GM12873 (cell line): Measurements from ENCODE around the gene VILL.
A peak's percentile ranks its signal among the peaks of the same experiment; 100 is the strongest.

Source experiments
- TF ChIP-seq, protein P1 (sequence below): IDR thresholded peaks from 2 replicates; pipeline ENCODE4 v1.5.1; 2012; ENCODE audit warnings: low read depth, mild to moderate bottlenecking, moderate library complexity, low read length, control low read depth; ENCODE audit not compliant: insufficient read depth; ENCODE audit errors: missing control alignments

Gene VILL

DNA sequence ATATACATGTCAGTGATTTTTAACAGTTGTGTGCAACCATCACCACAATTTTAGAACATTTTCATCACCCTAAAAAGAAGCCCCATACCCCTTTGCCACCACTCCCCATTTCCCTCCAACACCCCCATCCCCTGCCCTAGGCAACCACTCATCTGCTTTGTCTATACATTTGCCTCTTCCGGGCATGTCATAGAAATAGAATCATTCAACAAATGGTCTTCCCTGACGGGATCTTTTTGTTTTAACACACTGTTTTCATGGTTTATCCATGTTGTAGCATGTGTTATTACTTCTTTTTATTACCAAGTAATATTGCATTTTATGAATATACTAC lies 4.0 kb downstream of the VILL start:
- TF ChIP-seq, protein P1, sequence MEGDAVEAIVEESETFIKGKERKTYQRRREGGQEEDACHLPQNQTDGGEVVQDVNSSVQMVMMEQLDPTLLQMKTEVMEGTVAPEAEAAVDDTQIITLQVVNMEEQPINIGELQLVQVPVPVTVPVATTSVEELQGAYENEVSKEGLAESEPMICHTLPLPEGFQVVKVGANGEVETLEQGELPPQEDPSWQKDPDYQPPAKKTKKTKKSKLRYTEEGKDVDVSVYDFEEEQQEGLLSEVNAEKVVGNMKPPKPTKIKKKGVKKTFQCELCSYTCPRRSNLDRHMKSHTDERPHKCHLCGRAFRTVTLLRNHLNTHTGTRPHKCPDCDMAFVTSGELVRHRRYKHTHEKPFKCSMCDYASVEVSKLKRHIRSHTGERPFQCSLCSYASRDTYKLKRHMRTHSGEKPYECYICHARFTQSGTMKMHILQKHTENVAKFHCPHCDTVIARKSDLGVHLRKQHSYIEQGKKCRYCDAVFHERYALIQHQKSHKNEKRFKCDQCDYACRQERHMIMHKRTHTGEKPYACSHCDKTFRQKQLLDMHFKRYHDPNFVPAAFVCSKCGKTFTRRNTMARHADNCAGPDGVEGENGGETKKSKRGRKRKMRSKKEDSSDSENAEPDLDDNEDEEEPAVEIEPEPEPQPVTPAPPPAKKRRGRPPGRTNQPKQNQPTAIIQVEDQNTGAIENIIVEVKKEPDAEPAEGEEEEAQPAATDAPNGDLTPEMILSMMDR: no peak

DNA sequence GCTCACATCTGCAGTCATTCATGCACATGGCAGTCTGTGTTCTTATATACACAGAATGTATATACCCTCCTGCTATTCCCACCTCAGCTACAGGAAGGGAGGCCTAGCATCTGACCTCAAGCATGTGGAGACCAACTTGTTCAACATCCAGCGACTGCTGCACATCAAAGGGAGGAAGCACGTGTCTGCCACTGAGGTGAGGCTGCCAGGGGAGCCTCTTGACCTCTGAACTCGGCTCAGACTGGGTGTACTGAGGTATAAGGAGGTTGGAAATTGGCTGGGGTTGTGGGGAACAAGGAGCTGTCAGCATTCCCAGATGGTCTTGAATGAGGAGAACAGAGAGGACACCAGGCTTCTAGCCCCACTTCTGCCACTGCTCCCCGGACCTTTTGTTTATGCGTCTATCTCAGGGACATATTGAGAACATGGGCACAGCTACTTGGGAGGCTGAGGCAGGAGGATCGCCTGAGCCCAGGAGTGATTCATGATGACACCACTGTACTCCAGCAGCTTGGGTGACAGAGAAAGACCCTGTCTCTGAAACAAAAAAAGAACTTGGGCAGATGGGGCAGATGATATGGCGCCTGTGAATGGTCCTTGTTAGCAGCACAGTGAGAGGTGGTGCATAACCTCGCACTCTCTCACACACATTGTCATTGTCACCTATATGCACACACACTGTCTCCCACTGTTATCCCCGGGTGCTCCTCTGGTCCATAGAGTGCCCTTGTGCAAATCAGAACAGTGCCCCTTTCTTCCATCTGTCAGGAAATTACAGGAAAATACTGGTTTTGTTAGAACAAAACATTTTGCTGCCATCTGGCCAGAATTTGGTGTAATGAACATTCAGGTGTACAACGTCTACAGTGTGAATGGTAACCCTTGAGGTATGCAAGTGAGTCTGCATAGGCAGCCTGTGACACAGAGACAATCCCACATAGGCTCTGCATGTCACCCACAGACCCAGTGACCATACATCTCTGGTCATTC lies 5.4 kb downstream of the VILL start:
- TF ChIP-seq, protein P1: no peak

DNA sequence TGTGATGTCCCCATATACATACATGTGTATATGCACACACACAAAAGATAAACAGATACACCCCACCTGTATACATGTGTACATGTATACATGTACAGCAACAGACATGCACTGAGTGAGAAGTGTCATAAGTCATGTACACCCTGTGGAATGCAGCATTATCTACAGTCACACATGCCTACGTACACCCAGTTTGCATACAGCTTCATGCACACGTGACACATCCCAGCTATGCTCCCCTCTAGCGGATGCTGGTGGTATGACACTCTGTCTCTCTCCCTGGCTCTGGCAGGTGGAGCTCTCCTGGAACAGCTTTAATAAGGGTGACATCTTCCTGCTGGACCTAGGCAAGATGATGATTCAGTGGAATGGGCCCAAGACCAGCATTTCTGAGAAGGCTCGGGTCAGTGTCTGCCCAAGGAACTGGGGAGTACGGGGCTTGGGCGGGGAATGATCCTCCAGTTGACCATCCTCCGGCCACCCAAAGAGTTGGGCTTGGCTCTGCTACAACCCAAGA lies 6.3 kb downstream of the VILL start:
- TF ChIP-seq, protein P1: peak; percentile 99

DNA sequence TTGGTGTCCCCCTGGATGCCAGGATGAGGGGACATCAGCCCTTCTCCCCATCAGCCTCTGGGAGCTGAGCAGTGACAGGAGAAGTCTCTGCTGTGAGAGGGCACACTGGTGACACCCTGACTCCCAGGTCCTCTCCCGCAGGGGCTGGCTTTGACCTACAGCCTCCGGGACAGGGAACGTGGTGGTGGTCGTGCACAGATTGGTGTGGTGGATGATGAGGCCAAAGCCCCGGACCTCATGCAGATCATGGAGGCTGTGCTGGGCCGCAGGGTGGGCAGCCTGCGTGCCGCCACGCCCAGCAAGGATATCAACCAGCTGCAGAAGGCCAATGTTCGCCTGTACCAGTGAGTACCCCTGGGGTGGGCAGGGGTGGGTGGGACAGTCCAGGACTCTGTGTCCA lies 6.8 kb downstream of the VILL start:
- TF ChIP-seq, protein P1: no peak

DNA sequence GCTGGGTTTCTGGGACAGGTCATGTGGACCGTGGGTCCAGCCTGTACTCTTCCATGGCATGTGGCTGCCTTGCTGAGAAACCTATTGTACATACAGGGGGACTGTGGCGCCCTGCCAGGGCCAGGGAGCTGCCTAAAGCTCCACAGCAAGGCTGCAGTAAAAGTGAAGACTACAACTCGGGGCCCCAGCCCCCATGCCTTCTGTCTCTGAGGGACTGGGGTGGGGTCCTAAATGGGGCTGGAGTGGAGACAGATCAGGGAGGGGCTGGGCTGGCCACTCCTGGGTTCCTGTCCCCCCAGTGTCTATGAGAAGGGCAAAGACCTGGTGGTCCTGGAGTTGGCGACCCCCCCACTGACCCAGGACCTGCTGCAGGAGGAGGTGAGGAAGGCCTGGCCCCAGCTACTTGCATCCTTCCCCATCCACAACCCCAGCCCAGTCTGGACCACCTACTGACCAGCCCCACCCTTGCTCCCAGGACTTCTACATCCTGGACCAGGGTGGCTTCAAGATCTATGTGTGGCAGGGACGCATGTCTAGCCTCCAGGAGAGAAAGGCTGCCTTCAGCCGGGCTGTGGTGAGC lies 7.3 kb downstream of the VILL start:
- TF ChIP-seq, protein P1: no peak

DNA sequence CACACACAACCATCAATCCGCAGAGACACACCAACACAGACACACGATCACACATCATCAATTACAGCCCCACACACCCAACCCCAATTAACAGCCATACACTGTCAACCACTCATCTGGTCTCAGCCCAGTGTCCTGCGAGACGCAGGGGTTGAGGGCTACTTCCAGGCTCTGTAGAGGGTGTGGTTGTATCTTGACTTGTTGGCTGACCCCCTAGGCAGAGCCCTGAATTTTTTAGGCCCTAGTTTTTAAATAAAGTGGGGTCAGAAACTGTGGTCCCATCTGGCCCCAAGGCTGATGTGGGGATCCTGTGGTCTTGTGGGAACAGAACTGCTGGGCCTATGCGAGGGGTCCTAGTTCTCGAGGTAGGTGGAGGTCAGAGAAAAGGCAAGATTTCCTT lies 9.2 kb downstream of the VILL start:
- TF ChIP-seq, protein P1: no peak

DNA sequence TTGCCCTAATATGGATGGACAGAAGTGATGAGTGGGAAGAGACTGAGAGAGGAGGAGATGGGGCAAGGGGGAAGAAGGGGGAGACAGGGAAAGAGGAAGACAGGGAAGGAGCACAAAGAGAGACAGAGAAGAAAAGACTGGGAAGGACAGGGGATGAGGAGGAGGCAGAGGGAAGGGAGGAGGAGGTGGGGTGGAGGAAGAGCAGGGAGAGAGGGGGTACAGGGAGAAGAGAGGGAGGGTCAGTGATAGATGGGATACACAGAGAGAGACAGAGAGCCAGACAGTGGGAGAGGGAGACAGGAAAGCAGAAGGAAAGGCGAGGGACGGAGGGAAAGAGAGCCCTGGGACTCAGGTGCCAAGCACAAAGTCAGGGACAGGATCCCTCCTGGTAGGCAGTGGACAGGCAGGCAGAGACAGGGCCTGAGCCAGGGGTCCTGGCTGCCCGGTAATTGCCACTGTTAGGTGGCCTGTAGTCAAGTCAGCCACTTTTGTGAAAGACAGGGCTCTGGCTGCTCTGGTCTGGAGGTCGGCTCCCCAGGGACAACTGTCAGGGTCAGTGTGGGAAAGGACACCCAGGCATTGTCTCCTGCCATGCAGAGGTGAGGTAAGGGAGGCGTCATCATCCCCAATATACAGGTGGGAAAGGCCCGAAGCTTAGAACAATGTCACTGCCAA lies 9.8 kb downstream of the VILL start:
- TF ChIP-seq, protein P1: no peak
